PFSK-1 (cell line): ENCODE results near the gene CDH7.

Experiments
- POLR2AphosphoS5 ChIP-seq: IDR thresholded peaks from 2 replicates; pipeline ENCODE4 v1.6.1; 2012; ENCODE audit warnings: low read depth, mild to moderate bottlenecking, control low read depth, low read length, moderate library complexity
- SIN3A ChIP-seq: IDR thresholded peaks from 2 replicates; pipeline ENCODE4 v1.6.1; 2012; ENCODE audit warnings: mild to moderate bottlenecking, low read length, moderate library complexity, borderline replicate concordance; ENCODE audit not compliant: insufficient read depth

DNA sequence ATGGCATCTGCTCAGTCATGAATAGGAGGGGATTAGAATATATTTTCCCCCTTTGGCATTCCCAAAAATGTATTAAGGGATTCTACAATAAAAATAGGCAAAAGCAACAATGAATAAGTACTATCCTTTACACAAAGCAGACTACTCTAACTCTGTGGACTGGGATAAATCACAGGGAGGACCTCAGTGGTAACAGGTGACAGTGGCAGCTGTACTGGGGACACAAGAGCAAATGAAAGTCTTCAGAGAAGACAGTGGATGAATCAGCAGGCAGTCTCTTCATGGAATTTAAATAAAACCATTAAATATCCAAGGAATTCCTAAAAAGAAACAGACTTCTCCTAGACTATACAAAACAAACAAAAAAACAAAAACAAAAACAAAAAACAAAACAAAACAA is 4.8 kb downstream of the CDH7 start:
- TF ChIP-seq POLR2AphosphoS5 (no peak), SIN3A (no peak)
